Fibroblast of skin of scalp (primary cell): ENCODE measurements around the gene ZBTB20.

Experiments used
- DNase-seq: peaks from one replicate; pipeline ENCODE4 v3.0.0-alpha.2; 2013

The ZBTB20 gene

DNA sequence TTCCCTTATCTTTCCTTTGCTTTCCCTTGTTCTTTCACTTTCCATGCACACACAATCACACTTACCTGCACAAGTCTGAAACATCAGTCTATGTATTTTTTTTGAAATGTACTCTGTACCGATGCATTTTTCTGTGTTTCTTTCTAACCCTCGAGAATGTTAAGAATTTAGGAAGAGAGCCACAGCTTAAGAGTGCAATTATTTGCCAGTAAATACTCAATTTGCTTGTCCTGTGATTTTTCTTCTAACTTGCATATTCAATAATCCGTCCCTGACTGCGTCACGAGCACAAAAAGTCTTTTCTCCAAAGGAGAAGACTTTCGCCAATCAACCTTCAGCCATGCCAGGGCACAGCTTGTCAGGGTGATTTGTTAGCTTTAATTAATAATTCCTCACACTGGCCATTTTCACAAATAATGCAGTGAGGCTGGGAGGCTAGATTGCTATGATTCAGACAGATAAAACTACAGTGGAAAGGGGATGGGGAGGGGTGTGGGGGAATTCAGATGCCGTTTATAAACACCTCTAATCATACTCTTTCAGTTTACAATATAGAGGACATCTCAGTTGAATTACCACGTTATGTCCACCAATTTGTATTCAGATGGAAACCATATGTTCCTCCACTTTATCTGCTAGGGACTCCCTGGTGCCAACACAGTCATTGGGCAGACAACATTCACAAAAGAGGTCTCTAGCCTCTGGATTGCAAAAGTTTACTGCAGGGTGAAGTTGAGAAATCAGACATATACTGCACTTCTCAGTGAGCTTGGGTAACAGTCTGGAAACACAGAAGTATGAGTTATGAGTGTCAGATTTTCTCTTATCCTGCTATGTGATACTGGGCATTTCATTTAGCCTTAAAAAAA is 388.0 kb downstream of the ZBTB20 start:
- peak; percentile 38 for DNase-seq

DNA sequence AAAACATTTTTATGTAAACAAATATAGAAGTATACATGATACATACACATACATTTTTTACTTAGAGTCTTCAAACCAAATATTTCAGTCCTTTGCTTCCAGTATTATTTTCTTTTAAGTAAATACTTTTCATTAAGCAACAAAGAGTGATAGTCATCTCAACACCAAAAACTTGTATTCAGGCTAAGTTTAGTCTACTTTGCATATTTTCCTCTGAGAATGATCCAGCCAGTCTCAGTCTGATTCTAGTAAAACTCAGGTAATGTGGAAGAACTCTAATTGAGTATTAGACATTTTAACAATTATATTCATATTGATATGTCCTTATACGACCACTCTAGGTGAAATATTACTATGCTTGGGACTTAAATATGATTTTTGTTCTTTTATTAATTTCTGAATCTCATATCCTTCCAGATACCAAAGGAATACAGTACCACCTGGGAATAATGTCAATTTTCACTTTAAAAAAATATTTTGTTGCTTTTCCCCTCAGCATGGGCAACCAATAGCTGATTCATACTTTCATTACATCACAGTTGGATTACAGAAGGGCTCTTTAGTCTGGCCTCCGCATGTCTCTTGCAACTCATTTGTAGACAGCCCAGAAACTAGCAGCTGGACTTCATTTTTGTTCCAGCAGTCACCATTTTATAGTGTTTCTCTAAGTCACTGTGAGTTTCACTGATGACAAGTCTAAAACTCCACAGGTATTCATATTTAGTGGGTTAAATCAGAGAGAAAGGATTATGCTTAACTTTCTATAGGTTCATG is 390.4 kb downstream of the ZBTB20 start:
- DNase-seq, result peak; percentile 23

DNA sequence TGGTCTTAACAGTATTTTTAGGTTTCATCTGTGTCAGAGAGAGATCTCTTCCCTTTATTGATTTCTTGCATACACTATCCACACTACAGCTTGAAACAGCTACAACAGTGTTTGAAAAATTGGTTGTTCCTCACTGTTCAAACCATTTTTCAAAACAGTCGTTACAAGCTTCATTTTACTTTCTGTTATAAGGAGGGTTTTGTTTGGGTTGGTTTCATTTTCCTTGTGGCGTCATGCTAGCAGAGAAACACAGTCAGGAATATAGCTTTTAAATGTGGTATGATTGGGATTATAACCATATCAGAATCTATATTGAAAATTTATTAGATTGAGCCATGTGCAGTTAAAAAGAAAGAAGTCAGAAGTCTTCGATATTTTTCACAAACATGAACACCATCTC is 400.6 kb downstream of the ZBTB20 start:
- DNase-seq, result no peak

DNA sequence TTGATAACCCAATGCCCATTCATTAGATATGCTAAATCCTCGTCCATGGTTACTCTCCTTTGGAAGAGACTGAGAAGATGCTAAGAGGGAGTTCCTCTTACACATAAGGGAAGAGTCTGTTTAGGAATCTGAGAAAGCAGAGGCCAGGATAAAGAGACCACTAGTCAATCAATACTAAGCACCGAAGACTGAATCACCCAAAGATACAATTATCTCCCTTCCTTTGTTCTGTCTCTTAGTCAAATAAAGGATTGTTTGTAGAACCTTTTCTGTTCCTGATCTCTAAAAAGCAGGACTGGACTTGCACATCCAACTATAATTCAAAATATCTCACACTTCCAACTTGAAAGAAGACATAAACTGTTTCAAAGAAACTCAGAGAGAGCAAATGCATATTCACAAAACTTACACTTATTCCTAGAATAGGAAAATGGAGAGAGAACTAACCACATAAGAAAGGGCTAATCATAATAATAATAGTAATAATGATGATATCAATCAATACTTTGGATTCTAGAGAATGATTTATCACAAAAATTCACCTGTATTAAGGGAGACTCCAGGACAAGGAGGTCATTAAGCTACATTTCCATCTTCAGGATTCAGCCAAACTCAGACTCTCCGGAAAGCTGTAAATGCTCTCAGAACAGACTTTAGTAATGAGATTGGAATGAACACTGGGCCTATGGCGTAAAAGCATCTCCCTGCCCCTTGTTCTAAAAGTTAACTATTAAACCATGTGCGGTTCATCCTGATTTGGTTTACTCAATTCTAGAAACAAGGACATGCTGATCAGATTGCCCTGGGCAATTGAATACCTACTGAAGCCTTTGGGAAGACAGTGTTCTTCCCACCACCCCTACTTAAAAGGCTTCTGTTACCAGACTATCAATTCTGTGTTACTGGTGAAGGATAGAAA is 401.5 kb downstream of the ZBTB20 start:
- DNase-seq, result peak; percentile 48

DNA sequence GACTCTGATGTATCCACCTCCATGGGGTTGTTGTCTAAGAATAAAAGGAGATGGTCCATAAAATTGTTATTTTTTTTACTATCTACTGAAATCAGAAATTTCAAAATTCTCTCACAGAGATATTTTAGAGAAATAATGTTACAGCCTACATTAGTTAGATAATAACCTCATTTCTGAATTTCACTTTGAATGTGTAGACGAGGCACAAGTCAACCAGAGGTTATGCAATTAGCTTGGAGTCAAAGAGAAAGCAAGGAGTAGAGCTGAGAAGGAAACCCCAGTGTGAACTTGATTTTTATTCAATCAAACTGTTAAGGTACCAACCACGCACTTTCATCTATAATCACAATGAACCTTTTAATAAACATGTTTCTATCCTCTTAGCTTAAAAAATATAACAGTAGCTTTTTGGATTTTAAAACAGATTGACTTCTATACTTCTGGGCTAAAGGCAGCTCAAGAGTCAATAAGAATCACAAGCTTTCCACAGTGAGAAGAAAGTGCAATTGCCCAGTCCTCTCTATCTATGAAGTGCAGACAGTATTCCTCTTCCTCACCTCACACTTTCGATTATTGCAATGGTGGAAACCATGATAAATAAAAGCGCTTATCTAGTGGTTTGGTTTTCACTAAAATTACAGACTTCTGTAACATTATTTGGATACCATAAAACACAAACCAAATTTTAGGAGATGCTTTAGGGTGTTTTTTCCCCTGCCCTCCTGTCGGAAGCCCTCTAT is 403.2 kb downstream of the ZBTB20 start:
- DNase-seq, result no peak

DNA sequence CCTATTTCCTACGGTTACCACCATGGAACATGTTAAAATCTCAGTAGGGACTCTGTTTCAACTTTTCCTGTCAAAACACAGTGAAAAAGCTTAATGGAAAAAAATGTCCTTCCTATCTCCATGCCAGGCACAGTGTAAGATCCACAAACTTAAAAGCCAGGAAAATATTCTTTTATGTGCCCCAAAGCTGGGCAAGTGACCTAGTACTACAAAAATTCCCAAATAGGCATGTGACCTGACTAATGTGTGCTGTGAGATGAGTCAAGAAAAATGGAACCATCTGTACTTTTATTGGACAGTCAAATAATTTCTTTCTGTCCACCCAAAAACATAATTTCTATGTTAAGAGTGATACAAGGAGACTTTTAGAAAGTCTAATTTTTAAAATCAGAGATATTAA is 406.0 kb downstream of the ZBTB20 start:
- peak; percentile 30 for DNase-seq

DNA sequence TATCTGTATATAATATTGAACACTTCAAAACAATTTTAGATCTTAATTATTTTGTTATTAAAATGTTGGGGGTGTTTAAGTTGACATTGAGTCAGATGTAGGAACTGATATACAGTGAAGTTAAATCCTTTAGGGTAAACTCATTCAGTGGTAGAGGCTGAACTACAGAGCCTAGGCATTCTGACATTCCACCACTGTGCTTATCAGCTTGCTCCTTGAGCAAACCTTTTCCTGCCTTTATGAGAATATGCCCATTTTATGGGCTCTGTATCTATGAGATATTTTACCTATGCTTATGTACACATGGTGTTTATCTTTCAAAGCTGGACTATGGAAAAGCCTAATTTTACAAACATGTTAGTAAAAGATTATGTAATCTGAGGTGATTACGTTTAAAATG is 407.5 kb downstream of the ZBTB20 start:
- no peak for DNase-seq

DNA sequence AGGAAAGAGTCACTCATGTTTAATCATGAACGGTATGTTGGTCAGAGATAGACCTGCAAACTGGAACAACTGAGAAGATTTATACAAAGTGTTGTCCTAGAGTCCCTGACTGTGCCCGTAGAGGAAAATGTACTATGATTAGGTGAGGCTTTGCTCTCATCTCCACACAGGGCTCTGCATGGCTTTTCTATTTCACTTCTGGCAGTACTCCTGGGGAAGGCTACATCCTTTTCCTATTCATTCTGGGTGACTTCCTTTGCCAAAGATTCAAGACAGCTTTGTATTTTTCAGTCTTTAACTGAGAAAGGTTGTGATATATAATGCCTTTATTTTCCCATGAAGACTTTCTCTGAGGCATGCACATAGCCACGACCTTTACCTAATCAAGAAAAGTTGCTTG is 414.7 kb downstream of the ZBTB20 start:
- DNase-seq, result no peak

DNA sequence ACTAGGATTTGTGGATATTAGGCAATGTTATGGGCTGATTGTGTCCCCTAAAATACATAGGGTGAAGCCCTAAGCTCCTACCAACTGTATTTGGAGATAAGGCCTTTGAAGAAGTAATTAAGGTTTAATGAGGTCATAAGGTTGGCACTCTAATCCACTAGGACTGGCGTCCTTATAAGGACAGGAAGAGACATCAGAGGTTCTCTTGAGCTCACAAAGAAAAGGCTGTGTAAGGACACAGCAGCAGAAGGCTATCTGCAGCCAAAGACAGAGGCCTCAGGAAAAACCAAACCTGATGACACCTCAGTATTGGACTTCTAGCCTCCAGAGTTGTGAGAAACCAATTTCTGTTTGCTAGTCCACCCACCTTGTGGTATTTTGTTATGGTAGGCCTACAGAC is 416.7 kb downstream of the ZBTB20 start:
- no peak for DNase-seq

DNA sequence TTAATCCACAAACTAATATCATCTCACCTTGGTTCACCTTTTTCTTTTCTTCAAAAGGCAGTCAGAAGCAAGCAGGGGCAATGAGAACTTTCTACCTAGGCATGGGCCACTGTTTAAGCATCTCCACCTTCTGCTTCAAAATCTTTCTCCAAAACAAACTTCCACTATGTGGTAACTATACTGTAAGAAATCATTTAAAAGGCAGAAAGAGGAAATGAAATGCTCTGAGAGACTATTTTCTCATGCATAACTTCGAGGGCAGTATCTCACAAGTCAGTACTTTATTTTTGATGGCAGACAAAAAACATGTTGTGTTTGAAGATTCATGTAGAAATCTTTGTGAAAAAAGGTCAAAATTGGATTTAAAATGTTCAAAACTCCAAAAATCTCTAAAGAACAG is 419.7 kb downstream of the ZBTB20 start:
- no peak for DNase-seq

DNA sequence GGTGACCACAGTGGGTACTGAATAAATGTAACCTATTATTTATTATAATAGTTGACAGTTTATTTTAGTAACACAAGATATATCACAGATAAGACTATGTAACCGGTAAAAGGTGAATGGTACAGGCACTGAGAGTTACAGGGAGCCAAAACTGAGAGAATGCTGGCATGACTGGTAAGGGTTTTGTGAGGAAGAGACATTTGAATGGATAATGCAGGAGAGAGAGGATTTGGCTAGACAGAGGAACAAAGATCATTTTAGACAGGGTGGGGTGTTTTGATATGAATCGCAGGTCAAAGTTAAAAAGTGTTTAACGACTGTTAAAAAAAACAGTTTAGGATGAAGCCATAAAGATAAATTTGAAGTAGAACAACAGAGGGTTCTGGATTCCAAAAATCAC is 421.1 kb downstream of the ZBTB20 start:
- DNase-seq, result no peak

DNA sequence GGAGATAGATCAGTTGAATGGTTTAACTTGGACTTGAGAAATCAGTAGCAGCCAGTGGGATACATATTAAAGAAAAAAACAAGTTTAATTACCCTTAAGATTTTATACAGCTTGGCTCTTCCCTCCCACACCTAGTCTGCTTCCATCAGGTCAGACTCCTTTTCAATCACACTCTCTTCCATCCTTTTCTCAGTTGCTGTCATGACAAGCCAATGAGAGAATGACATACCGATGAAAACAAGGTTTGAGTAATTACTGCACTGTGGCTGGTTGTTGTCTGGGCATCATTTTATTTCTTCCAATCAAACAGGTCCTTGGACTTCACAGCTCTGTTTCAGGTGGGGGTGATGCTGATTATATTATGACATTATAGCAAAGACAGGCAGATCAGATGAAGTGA is 424.6 kb downstream of the ZBTB20 start:
- no peak for DNase-seq

DNA sequence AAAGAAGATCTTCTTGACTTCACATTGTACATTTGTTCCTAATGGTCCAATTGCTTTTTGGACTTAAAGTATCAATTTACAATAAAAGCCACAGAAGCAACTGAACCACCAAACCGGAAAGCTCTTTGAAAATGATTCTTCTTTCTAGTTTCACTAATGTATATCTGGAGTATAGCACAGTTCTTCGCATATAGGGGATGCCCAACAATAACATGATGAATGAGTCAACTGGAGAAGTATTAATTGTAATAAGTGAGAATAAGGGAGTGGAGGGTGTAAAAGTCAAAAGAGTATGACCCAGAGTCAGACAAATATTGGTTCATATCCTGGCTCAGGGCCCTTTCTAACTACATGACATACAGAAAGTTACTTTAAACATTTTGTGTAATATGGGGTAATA is 425.2 kb downstream of the ZBTB20 start:
- no peak for DNase-seq

DNA sequence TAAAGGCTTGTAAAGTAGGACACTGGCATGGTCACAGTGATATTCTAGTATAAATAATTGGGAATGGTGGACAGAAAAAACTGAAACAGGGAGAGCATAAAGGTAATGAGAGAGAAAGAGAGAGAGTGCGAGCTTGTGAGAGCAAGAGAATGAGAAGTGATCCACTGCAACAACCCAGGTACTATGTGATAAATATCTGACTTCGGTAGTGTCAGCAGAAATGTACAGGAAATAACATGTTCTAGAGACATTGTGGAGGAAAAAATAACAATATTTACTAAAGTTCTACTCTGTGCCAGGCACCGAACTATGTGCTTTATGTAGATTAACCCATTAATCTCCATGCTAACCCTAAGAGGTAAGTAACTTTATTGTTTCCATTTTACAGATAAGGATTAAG is 425.9 kb downstream of the ZBTB20 start:
- DNase-seq, result no peak

DNA sequence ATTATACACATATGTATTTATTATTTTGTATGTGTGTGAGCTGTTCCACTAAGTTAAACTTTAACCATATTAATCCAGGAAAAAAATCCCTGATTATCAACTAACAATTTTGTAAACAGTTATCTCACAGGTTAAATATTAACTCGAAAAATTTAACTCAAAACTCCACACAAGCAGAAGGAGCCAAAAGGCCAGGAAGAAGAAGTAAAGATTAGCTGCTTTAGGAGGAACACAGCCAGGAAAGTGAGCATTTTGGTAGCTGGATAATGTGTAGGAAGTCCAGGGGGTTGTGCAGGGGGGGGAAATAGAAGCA is 428.2 kb downstream of the ZBTB20 start:
- no peak for DNase-seq

DNA sequence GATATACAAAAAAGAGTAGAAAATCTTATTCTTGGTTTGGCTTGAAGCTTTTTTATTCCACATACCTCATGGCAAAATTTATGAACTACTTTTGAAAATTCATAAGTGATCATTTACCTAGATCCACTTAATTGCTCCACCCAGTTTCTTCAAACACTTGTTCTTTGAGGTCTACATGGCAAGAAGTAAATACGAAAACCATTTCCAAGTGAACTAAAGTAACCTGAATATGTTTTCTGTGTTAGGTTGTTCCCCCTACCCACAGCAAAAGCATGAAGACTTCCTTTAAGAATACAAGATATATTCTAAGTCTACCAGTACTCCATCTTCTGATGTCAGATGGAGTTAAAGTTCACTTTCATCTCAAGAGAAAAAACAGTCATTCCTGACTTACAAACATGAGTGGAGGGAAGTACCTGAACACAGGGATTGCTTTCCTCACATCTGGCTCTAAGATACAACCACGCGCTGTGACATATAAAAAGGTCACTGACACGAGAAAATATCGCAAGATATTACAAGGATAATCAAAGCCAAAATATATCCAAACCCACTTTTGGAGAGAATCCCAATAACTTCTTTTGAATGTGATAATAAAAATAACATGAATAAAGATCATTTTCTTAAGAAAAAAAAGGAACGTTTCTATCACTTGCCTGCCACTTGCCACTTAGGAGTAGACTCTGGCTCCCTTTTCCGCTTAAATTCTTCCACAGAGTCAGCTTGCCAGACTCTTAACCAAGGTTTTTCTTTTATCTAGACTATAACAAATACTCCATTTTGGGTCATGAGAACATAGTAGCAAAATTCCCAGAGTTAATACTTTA is 428.8 kb downstream of the ZBTB20 start:
- no peak for DNase-seq

DNA sequence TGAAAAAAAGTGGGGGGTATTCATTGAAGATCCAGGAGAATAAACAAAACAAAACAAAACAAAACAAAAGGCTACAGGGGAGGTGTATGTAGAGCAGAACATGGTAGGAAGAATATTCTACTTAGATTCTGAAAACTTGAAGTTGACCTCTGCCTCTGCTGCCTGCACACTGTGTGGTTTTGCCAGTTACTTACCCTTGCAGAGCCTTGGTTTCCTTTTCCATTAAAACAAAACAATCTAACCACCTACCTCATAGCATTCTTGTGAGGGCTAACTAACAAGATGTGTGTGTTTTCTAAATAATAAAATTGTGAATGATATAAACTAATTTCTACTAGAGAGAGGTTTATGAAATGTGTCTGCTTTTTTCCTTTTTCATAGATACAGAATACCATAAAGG is 430.2 kb downstream of the ZBTB20 start:
- DNase-seq, result no peak

DNA sequence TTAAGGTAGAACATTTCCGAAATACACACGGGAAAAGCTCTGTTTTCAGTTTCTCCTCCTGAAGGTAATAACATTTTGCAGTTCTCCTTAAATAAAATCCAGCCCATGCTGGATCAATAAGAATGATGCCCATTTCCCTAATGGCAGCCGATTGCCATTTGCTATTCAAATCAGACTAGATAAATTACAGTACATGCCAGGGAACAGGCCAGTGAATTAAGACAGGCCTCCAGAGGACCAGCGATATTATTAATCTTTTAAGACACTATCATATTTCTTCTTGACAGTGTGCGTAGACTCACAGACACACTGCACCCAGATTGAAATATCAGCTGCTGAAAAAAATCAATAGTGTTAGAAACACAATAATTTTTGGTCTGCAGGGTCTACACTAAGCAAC is 431.0 kb downstream of the ZBTB20 start:
- no peak for DNase-seq

DNA sequence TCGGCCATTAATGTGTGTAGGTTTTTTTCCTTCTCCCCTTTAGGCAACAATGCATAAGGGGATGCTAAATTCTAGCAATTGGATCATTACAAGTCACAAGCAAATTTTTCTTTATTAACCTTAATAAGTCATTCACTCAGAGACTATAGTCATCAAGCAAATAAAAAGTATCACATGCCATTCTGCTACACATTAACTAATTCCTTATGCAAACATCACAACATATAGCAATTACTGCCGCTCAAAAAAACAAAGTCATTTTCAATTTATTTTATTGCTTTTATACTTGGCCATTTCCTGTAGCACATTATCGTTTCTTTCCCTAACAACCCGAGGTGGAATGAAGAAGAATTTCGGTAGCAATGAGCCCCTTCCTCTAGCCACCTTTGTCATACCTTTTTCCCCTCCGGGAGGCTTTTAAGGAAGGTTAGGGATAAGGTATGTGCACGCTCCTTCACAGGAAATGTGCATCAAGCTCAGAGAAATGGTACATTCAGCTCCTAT is 432.1 kb downstream of the ZBTB20 start:
- DNase-seq, result no peak

DNA sequence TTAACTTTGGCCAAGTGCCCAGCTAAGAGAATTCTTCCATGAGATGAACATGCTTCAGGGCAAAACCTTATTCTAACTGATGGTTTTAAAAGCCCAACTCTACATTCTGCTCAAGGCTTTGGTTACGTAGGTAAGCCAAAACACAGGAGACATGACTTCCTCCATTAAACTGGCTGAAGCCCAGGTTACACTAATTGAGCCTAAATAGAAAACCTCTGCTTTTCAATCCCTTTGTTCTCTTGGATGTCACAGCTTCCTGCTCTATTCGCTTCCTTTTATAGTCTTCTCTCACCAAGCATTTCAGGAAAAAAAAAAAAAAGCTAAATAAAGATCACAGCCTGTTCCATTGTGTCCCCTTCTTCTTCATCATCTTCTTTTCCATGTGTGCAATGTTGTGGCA is 432.9 kb downstream of the ZBTB20 start:
- DNase-seq, result peak; percentile 13
